Right atrium auricular region (tissue), 2 donors: ENCODE measurements around the gene MPPED2. TPM values are rescaled to one million over a fixed set of nuclear protein-coding genes. Genes with fewer than 3 reads are reported as not detected.

Experiments used
- DNase-seq: peaks from one replicate; pipeline ENCODE4 v3.0.0-alpha.2; 2019; ENCODE audit warnings: low spot score
- H3K27ac ChIP-seq, 2 donors: fragments of 200-600 bp; sonication (generic); 1 replicate in 1 of 2; 2 replicates in 1 of 2; pipeline ENCODE4 v1.5.1; 2016 to 2019
- H3K27me3 ChIP-seq, 2 donors: fragments of 200-600 bp; sonication (generic); one replicate each; pipeline versions ENCODE4 v1.5.1 to v1.6.0; 2017 to 2019
- H3K36me3 ChIP-seq: fragments of 200-600 bp; sonication (generic); one replicate; pipeline ENCODE4 v1.5.1; 2016
- H3K4me1 ChIP-seq, 2 donors: fragments of 200-600 bp; sonication (generic); one replicate each; pipeline versions ENCODE4 v1.5.1 to v1.6.0; 2017 to 2019
- H3K4me3 ChIP-seq, 2 donors: fragments of 200-600 bp; sonication (generic); 1 replicate in 1 of 2; 2 replicates in 1 of 2; pipeline ENCODE4 v1.5.1; 2017 to 2019; ENCODE audit warnings: mild to moderate bottlenecking in 1 of 2, moderate library complexity in 1 of 2
- H3K9me3 ChIP-seq, 2 donors: fragments of 200-600 bp; sonication (generic); one replicate each; pipeline ENCODE4 v1.5.1; 2019
- total RNA-seq, 2 donors: library from RNA; depleted of rRNA; stranded (reverse); fragments of >200 nt; gene quantifications; one replicate each; pipeline ENCODE4 v1.1.0, GENCODE V29; 2016
- TF ChIP-seq, protein P1 (sequence below), 2 donors: fragments of 200-600 bp; sonication (generic); IDR thresholded peaks; one replicate each; pipeline ENCODE4 v1.5.1; 2019; ENCODE audit warnings: antibody characterized with exemption in 2 of 2

The MPPED2 gene, protein sequence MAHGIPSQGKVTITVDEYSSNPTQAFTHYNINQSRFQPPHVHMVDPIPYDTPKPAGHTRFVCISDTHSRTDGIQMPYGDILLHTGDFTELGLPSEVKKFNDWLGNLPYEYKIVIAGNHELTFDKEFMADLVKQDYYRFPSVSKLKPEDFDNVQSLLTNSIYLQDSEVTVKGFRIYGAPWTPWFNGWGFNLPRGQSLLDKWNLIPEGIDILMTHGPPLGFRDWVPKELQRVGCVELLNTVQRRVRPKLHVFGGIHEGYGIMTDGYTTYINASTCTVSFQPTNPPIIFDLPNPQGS
- 1 to 10 TPM; 1.1 to 1.6 TPM for total RNA-seq

DNA sequence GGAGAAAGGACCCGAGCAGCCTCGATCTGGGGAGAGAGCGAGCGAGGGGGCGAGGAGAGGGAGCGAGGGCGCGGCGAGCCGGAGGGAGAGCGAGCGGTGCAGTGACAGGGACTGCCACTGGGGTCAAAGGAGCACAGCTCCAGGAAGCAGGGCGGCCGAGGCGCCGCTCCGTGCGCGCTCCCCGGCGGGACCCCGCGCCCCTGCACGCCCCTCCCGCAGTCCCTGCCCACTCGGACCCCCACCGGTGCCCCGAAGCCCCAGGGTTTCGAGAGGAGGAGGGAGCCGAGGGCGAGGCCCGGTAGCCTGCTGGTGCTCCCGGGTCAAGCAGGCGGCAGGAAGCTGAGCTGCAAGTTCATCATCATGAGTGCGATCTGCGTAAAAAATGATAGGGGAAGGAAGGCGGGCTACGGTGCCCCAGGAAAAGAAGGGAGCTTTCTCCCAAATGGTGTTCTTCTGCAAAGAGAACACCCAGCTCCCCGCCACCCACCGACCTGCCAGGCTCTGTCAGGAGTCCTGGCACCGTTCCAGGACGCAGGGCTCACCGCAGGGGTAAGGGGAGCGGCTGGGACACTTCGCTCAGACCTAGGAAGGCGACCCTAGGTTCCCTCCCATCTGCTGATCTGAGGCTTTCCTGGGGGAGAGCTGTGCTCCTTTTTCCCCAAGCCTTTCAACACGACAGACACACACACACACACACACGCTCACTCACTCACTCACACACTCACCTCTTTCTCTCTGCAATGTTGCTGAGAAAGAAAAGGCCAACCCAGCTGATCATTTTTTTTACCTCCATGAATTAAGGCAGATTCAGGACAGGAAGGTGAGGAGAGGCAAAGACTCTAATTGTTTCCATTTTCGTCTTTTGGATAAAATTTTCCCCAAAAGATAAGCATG, at the start of gene MPPED2:
Gene MPPED2, minus strand, starts transcription at position 103 of the 894 bp plus-strand sequence. CDS start 5,980 bp downstream, outside the sequence.
- peak within 1 kb of the TSS; percentile 82 to 85 for H3K27ac ChIP-seq
- DNase-seq, result no peak

DNA sequence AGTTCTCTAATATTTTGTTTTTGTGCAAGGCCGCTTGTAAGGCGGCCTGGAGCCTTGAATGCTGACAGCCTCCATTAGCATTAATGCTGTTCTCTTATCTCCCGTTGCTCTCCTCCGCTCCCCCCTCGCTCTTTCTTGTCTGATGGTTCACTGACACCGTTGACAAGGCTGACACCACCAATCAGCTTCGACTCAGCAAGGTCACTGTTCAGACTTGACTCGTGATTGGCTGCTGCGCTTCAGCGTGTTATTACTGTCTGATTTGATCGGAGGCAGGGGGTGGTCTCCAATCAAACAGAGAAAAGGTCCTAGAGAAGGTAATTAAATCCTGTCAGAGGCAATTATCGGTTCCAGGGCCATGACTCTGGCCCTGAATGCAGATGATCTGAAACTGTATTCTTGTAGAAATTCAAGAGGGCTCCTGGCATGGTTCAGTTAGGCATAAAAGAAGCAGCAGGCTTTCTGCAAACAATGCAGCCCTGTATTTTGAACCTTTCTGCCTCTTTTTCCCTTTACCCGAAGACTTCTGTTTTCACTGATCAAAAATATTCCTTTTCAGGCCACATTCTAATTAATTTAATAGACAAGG, 49.3 kb upstream of the MPPED2 start:
- TF ChIP-seq, protein P1, sequence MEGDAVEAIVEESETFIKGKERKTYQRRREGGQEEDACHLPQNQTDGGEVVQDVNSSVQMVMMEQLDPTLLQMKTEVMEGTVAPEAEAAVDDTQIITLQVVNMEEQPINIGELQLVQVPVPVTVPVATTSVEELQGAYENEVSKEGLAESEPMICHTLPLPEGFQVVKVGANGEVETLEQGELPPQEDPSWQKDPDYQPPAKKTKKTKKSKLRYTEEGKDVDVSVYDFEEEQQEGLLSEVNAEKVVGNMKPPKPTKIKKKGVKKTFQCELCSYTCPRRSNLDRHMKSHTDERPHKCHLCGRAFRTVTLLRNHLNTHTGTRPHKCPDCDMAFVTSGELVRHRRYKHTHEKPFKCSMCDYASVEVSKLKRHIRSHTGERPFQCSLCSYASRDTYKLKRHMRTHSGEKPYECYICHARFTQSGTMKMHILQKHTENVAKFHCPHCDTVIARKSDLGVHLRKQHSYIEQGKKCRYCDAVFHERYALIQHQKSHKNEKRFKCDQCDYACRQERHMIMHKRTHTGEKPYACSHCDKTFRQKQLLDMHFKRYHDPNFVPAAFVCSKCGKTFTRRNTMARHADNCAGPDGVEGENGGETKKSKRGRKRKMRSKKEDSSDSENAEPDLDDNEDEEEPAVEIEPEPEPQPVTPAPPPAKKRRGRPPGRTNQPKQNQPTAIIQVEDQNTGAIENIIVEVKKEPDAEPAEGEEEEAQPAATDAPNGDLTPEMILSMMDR (IDR thresholded peaks at IDR 0.05), result no peak
- no peak for DNase-seq
- Histone ChIP-seq H3K4me3 (peak overlapping the region in 1 of 2 donors; percentile 2), H3K27me3 (no peaks in the 10 kb centered on the region), H3K4me1 (no peaks in the 10 kb centered on the region), H3K27ac (no peak overlapping the region), H3K36me3 (no peaks in the 10 kb centered on the region), H3K9me3 (no peaks in the 10 kb centered on the region)

More for the DNA sequence above, at the start of gene MPPED2:
- Histone ChIP-seq H3K4me3 (peak within 1 kb of the TSS; percentile 79 to 88), H3K36me3 (no peaks in the 10 kb centered on the region), H3K4me1 (peaks cover 0 to 14% of the 10 kb centered on the region in 2 donors), H3K27me3 (no peaks in the 10 kb centered on the region), H3K9me3 (no peaks in the 10 kb centered on the region)
- TF ChIP-seq, protein P1 (IDR thresholded peaks at IDR 0.05), result peak; percentile 32 to 64

DNA sequence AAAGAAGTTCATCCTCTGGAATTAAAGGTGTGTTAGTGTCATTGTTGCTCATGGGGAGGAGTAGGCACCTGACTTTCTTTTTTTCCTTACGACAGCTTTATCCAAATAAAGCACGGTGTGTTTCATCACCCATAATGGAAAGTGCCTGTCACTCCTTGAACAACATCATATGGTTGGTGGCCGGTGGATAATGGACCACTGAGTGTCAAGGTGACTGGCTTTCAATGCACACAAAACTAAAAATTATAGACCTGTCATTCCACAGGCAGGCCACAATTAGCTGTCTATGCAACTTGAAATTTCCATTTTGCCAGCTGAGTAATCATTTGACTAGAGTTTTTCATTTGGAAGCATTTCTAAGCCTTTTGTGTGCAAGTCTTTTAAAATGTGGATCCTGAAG, 45.0 kb upstream of the MPPED2 start:
- no peaks in the 10 kb centered on the region for H3K4me1 ChIP-seq
- no peaks in the 10 kb centered on the region for H3K36me3 ChIP-seq
- no peaks in the 10 kb centered on the region for H3K9me3 ChIP-seq
- H3K27me3 ChIP-seq, result no peaks in the 10 kb centered on the region
- TF ChIP-seq, protein P1 (IDR thresholded peaks at IDR 0.05), result no peak
- no peak for DNase-seq
- no peak overlapping the region for H3K27ac ChIP-seq
- no peak overlapping the region for H3K4me3 ChIP-seq

DNA sequence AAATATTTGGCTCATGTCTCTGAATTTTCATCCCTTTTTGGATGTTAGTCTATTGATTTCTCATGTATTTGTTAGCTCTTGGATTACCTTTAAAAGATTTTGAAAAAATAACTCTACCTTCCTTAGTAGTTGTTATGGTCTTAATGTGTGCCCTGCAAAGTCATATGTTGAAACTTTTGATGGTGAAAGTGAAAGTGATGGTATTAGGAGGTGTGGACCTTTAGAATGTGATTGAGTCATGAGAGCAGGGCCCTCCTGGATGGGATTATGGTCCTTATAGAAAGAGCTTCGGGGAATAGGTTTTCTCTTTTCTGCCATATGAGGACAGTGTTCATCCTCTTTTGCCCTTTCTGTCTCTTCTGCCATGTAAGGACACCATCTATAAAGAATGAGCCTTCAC, 33.6 kb upstream of the MPPED2 start:
- no peaks in the 10 kb centered on the region for H3K27me3 ChIP-seq
- no peak for DNase-seq
- H3K36me3 ChIP-seq, result no peaks in the 10 kb centered on the region
- TF ChIP-seq, protein P1 (IDR thresholded peaks at IDR 0.05), result no peak
- H3K27ac ChIP-seq, result no peak overlapping the region
- no peaks in the 10 kb centered on the region for H3K4me1 ChIP-seq
- no peak overlapping the region for H3K4me3 ChIP-seq
- peaks cover 0 to 17% of the 10 kb centered on the region in 2 donors for H3K9me3 ChIP-seq

DNA sequence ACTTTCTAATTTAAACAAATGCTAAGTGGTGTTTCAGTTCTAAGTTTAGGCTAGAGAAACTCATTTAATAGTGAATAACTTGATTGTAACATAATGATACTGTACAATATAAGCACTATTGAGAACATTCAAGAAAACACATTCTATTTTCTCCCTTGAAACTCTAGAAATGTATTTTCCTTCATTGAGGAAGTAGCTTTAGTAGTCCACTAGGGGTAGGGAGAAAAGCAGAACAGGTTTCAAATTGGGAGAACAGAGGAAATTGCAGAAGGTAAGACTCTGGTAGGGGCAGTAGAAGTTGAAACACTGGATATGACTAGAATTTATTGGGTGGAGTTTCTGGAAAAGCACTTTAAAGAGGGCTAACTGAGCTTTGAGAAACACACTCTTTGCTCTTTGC, 31.6 kb upstream of the MPPED2 start:
- no peak overlapping the region for H3K27ac ChIP-seq
- no peaks in the 10 kb centered on the region for H3K4me1 ChIP-seq
- no peak overlapping the region for H3K4me3 ChIP-seq
- H3K36me3 ChIP-seq, result no peaks in the 10 kb centered on the region
- TF ChIP-seq, protein P1 (IDR thresholded peaks at IDR 0.05), result no peak
- no peak for DNase-seq
- no peaks in the 10 kb centered on the region for H3K27me3 ChIP-seq
- peaks cover 0 to 17% of the 10 kb centered on the region in 2 donors for H3K9me3 ChIP-seq
